ENCODE measurements around the gene AQP1.

- TF ChIP-seq CTCF (IDR thresholded peaks at IDR 0.05; ENCODE audit: borderline replicate concordance, extremely low read depth, low read length, poor library complexity, severe bottlenecking) (no peak), EZH2 (IDR thresholded peaks at IDR 0.05; ENCODE audit: borderline replicate concordance, low read depth, low read length, severe bottlenecking) (no peak)
Measured at GRCh38 chr7:30873656-30874055, 38.0 kb upstream of the AQP1 start.

All from DND-41 (cell line).